Middle frontal gyrus (tissue), 1 donor: ENCODE results near the gene CLIC3.

ENCODE experiments used
- DNase-seq: peaks from one replicate; pipeline ENCODE4 v3.0.0-alpha.2; 2015; ENCODE audit warnings: low spot score; ENCODE audit errors: extremely low spot score

The CLIC3 gene

DNA sequence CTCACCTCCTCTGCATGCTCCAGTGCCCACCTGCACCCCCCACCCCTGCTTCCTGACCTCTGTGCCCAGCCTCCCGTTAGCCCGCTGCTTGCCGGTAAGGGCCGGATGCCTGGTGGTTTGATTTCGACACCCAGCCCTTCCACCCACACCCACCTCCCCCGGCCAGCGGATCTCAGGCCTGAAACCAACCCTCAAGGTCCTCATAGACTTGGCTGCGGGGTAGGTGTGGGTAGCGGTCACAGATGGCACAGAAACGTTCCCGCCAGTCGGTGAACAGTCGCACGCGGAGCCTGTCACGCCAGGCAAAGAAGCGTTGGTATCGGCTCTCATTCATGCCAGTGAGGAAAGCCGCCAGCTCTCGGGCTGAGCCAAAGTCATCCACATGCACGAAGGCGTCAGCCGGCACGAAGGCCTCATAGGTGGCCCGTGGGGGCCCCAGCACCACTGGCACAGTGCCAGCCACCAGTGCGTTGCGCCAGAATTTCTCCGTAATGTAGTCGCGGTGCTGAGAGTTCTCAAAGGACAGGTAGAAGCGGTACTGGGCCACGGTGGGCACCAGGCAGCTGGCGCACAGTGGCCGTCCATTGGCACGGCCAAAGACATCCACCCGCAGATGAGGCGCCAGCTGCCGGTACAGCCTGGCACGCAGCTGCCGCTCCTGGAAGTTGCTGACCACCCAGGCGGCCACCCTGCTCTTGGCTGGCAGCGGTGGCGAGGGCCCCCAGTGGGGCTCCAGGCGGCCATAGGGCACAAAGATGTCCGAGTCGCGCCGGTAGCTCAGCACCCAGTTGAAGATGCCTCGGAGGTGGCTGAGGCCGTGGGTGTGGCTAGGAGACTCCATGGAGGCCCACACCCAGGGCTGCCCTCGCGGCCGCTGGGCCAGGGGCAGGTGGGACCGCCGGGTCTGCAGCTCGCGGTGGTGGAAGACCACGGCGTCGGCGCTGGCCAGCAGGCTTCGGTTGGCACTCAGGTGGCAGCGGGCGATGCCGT is 34.5 kb upstream of the CLIC3 start:
- no peak for DNase-seq

DNA sequence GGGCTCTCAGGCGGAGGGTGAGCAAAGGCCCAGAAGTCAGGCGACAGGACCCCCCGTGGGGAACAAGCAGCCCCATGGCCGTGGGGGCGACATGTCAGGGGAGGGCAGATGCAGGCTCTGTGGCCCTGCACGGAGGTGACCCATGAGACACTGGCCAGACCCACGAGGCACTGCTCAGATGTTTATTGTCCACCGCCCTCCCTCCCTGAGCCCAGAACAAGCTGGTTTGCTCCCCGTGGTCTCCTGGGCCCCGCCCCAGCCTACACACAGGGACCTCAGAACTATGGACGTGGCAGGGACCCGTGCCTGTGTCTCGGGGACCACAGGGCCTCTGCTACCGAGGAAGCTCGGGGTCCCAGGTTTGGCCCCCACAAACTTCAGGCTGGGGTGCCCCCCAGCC is 33.6 kb upstream of the CLIC3 start:
- no peak for DNase-seq

DNA sequence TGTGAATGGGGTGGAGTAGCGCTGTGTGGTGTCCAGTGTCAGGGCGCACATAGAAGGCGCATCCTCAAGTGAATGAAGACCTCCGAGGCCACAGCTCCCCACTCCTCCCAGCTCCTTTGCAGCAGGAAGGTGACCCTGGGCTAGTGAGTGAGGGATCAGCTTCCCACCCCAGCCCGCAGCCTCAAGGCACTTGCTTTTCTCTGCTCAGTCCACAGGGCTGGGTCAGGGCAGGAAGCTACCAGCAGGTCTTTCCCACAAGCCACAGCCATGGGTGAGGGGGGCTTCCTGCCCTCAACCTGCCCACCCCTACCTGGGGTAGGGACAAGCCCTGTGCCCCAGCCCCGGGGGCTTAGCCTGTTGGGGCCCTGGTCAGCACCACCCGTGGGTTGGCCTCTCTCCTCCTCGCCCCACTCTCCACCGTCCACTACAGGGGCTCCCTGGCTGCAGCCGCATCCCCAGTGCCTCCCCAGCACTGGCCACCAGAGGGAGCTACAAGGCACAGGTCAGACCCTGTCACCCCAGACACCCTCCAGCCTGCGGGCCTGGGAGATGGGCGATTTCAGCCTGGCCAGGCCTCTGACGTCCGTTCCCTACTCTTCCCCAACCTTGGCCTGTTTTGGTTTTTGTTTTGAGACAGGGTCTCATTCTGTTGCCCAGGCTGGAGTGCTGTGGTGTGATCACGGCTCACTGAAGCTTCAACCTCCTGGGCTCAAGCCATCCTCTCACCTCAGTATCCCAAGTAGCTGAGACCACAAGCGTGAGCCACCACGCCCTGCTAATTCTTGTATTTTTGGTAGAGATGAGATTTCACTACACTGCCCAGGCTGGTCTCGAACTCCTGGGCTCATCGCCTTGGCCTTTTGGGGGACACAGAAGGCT is 32.9 kb upstream of the CLIC3 start:
- DNase-seq, result no peak

DNA sequence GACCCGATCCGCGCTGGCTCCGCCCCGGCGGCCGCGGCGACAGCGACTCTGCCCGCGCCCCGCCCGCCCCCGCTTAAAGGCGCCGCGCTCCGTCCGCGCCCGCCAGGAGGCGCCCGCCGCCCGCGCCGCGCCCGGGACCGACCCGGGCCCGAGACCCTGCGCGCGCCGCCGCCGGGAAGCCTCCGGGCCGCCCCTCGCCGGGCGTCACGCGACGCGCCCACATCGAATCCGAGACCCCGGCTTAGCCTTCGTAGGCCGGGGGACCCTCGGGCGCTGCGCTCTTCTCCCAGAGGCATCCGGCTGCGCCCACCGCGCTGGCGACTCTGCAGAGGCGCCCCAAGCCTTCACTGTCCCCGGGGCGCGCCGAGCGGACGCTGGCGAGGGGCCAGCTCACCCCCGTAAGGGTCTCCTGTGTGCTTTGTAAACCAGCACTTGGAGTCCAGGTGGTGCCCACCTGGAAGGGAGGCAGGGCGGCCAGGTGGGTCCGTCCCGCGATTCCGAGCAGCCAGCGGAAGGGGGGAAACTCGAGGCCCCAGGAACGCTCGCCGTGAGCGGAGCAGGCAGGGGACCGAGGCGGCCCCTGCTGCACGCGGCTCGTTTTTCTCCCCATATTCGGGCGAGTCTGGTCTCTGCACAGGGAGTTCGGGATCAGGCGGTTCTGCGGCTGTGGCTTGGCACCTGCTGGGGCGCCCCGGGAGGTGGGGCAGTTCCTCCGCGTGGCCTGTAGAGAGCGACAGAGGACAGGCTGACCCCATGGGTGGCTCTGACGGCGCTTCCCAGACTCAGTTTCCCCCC is 32.1 kb upstream of the CLIC3 start:
- DNase-seq, result peak; percentile 69

DNA sequence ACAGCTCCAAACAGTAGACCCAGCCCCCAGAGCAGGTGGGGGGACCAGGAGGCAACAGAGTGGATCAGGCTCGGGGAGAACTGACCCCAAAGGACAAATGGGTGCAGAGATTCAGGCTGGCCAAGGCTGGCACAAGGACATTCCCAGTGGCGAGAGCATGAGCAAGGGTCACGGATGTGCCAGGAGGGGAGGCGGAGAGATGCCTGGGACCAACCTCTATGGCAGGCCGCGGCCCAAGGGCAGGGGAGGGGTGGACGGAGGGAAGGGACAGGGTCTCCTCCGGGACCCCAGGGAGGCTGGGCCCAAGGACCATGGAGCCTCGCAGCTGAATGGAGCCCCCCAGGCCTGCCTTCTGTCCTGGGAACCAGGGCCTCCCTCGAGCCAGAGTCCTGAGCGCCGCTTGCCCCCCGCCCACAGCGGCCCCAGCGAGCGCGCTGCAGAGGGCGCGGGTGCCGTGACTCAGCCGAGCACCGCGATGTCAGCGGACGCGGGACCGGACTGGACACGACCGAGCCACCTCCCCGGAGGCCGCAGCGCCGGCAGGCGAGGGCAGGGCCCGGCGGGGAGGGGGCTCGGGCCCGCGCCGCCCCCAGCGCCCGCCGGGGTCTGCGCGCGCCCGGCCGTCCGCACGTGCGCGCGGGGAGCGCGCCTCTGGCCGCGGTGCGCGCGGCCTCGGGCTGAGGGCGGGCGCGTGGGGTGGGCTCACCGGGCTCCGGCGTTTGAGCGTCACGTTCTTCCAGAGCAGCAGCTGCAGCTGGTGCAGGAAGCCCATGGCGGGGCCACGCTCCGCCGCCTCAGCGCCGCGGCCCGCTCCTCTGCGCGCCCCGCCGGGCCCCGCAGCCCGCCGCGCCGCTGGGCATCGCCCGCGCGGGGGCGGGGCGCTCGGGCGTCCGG is 31.2 kb upstream of the CLIC3 start, which contains the start of gene ABCA2:
ABCA2 (minus strand) TSS at position 869 of the 894 bp plus-strand sequence; CDS start at position 772, 97 bp downstream.
- no peak for DNase-seq

DNA sequence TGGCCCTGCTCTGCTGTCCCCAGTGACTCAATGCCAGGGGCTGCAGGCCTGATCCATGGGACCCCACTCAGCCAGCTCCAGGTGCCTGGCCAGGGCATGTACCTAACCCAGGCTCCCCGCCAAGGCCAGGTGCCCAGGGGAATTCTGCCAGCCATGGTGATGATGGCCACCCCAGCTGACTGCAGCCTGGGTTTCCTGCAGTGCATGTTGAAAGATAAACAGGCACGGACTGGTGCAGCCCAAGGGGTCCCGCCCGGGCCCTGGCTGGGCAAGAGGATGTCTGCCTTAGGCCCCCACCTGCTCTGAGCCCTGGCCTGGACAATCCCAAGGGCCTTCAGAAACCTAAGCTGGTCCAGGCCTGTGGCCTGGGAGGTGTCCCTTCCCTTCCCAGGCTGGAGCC is 30.5 kb upstream of the CLIC3 start:
- DNase-seq, result no peak

DNA sequence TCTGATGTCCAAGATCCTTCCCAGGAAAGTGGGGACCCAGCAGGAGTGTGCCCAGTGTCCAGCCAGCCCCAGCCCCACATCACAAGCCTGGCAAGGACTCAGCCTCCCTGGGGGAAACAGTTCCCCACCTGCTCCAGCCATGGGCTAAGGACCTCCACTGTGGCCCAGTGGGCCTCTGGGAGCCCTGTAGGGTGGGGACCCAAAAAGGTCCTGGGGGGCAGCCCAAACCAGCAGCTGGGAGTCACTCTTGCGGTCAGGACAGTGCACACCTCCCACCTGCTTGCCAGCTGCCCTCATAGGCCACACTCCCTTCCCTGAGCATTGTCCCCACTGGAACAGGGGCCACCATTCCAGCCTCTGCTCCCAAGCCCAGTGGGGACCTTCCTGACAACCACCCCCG is 30.0 kb upstream of the CLIC3 start:
- DNase-seq, result no peak

DNA sequence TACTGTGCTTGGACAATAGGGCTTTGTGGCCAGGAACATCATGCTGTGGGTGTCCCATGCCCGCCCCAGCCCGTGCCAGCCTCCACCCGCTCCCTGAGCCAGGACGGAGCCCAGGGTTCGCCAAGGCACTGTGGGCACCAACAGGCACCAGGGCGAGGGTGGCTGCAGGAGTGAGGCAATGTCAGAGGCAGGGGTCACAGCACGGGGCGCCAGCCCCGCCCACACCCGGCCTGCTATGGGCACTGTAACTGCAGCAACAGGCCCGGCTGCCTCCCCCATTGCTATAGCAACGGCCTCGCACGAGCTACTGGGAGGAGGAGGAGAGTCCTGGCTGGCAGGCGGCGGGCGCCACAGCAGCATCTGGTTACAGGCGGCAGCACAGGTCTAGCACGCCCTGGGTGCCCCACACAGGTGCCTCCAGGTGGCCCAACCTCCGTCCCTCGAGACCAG is 29.2 kb upstream of the CLIC3 start:
- peak; percentile 88 for DNase-seq

DNA sequence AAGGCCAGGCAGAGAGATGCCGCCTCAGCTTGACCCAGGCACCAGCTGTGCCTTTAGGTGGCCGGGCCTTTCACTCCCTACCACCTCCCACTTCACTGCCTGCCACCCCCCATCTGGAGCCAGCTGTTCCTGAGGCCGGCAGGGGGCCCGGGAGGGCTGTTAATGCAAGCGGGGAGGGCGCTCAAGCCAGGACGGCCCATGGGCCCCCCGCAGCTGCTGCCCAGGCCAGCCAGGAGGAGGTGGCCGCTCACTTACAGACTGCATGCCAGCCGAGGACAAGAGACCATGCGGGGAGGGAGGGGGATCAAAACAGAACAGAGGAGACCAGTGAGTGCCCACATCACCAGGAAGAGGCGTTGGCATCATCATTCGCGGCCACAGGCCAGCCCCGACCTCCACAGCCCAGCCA is 27.2 kb upstream of the CLIC3 start:
- DNase-seq, result no peak

DNA sequence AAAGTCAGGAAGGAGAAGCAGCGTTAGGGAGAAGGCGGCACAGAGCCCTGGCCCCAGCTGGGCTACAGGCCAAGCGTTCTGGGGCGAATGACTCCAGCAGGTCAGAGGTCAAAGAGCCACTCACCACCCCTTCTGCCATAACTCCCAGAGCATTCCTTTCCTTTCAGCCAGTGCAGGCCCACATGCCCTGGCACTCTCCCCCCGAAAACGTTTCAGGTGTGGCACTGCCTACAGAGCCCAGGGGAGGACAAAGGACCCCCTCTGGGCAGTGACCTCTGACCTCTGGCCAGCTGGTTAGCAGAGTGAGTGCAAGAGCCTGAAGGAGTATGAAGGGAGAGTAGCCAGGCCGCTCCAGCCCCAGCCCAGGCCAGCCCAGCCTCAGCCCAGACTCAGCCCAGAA is 26.8 kb upstream of the CLIC3 start:
- DNase-seq, result no peak

DNA sequence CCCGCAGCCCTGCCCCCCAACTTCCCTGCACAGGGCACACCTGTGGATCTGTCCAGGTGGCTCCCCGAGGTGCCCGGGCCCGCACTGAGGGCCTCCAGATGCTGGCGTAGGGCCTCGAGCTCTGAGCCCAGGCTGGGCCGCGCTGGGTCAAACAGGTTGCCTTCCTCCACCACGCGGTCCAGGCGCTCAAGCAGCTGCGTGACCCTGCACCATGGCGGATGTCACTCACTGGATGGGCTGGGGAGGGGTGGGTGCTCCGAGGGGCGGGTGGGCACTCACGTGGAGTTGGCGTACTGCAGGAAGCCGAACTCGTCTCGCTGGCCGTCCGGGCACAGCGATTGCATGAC is 26.3 kb upstream of the CLIC3 start:
- no peak for DNase-seq

DNA sequence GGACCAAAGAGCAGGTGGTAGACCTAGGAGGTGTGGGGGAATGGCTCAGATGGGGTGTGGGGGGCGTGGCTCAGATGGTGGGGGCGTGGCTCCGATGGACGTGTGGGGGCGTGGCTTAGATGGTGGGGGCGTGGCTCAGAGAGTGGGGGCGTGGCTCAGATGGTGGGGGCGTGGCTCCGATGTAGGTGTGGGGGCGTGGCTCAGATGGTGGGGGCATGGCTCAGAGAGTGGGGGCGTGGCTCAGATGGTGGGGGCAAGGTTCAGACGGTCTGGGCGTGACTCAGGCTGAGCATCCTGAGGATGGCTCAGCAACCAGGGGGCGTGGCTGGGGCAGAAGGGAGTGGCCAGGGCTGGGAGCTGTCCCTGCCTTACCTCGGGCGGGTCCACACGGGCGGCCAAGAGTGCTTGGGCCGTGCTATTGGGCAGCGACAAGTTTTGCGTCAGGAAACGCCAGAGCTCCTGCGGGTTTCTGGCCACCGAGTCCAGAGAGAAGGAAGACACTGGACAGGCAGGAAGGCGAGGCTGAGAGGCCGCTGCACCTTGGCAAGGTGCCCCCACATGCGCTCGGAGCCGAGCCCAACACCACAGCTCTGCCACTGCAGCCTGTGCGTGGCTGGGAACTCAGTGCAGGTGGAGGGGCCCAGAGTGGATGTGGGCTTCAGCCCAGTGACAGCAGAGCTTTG is 25.8 kb upstream of the CLIC3 start:
- DNase-seq, result peak; percentile 60

DNA sequence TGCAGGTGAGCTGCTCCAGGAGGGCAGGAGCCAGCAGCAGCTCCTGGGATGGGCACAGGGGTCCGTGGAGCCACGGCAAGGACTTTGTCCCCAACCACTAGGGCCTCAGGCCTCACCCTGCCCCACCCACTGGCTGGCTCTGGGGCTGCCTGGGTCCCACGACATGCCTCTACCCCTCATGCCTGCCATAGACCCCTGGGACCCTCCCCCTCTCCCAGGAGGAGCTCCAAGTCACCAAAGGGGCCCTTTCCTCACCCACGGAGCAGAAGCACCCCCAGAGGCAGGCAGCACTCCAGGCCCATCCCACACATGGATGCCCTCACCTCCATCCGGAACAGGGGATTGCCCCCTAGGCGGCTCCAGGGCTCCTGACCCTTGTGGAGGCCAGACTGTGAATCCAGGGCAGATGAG is 25.2 kb upstream of the CLIC3 start:
- DNase-seq, result no peak

DNA sequence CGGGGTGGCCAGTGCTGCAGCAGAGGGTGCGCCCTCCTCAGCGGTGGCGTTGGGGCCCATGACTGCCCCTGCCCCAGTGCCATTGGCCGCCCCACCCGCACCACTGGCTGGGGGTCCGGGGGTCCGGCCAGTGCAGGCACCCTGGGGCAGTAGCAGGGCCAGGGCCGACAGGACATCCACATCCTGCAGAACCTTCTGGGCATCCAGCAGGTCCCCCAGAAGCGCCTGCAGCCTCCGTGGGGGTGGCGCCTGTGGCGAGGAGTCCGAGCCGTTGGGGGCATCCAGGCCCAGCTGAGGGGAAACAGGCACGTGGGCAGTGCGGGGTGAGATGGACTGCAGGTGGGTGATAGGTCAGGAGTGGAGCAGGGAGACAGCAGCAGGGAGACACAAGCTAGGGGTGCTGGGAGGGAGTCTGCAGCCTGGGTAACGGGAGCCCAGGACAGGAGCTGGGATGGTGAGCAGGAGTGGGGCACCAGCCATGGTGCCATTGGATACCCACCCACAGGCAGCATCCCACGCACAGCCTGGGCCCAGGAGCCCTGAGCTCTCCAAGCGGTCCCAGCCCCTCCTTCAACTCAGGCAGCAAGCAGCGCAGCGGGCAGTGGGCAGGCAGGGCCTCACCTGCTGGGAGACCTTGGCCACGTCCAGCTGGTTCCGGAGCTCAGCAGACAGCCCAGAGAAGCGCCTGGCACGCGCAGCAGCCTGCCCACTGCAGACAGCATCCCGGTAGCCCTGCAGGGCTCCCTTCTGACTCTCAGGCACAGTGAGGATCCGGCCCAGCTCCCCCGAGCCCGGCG is 24.6 kb upstream of the CLIC3 start:
- DNase-seq, result no peak

DNA sequence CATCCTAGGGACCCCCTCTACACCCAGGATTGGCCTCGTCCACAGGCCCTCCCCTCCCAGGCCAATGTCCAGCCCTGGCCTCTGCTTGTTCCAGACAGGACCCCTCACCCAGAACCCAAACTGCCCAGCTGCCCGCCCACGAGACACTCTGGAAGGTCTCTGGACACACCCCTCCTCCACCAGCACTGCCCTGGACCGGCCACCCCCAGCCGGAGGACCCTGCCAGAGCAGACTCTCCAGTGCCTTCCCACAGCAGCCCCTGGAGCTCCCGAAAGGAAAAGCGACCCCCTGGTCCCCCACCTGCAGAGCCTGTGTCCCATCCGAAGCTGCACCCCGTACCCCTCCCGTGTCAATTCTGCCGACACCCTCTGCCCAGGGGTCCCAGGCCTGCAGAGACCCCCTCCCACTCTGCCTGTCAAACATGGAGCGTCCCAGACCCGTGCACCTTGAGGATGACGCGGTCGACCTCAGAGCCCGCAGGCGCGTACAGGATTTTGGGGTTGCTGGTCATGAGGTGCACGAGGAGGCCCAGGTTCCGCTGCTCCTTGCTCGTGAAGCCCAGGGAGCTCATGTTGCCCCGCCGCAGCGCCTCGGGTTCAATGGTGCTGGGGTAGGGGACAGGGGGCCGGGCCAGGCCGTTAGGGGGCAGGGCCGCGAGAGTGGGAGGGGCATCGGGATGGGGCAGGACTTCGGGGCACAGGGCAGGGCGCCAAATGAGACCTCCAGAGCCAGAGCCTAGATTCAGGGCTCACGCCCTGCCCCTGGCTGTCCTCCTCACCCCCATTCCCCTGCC is 23.7 kb upstream of the CLIC3 start:
- no peak for DNase-seq

DNA sequence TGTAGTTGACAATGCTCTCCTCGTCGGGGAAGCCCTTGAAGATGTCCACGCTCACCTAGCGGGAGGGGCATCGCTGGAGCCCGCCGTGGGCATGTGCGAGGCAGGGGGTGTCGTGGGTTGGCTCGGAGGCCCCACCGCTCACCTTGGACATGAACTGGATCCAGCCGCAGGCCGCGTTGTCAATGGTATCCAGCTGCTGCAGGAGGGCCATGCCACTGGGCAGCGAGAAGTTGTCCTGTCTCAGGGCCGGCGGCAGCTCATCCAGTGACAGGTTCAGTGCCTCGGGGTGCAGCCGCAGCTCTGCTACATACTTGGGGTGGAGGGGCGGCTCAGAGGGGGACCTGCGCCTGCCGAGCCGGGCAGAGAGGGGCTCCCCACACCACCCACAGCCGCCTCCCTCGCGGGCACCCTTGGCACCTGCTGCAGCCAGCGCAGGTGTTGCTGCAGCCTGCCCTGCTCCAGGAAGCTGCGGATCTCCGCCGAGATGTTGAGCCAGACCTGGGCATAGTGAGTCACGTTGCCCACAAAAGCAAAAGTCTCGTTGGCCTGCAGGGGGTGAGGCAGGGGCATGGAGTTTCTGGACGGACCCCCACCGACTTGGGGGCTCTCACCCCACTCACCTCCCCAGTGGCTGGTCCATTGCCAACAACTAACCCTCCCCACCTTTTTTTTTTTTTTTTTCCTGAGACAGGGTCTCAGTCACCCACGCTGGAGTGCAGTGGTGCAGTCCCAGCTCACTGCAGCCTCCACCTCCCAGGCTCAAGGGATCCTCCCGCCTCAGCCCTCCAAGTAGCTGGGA is 22.6 kb upstream of the CLIC3 start:
- DNase-seq, result no peak

DNA sequence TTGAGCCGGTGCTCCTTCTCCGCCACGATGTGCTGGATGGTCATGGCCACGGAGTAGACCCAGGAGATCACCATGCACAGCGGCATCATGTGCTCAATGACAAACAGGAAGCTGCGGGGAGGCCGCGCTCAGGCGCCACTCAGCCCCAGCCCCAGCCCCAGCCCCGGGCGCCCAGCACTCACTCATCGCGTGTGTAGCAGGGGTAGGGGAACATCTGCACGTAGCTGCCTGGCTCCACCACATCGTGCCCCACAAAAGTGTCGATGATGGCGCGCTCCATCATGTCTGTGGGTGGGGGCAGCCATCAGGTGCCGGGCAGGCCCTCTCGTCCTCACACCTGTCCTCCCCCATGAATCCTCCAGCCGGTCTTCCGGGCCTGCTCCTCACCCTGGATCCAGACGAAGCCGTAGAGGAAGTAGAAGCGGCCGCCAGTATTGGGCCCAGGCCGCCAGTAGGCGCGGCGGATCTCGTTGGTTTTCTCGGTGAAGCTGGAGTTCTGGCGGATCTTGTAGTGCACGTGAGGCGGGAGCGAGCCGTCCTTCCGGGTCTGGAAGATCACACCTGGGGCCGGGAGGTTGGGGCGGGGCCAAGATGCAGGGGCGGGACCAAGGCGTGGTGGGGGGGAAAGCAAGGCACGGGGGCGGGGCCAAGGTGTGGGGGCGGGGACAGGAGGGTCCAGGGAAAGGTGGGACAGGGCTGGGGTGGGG is 21.6 kb upstream of the CLIC3 start:
- no peak for DNase-seq
